Measurements from ENCODE around the gene CEP41. TPM values are rescaled to one million over a fixed set of nuclear protein-coding genes. Genes with fewer than 3 reads are reported as not detected.

CEP41 gene
- total and polyA plus RNA-seq, 10 of the 15 experiments (the other 5 are each of a cell fraction or from before 2014, with no cell fraction given): 11.4 to 43.0 (median 24.7) TPM

DNA sequence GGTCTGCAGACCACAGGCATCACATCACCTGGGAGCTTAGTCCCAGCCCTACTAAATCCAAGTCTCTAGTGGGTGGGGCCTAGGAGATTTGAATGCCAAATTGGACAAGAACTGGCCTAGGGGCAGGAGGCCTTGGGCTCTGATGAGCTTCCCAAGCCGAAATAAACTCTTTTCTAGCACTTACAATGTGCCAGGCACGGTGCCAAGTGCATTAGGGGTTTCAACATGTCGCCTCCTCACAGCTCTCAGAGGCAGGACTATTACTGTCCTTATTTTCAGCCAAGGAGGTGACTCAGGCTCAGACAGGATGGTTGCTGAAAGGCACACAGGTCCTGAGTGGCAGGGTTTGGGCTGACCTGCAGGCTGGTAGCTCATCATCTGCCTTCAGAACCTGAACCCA is 69.8 kb downstream of the CEP41 start:
- Histone ChIP-seq H4K20me1 (ENCODE audit: control insufficient read depth, insufficient read depth) (no peaks in the 10 kb centered on the region), H3K27me3 (replicated peaks in 1 of 2; ENCODE audit: control insufficient read depth in 2 of 2, insufficient read depth in 2 of 2, low read length in 1 of 2) (no peaks in the 10 kb centered on the region), H3K4me1 (ENCODE audit: control insufficient read depth, insufficient read depth, low read length) (peaks cover 3% of the 10 kb centered on the region; the same call in 1 of the 2 replicates), H3K9ac (ENCODE audit: control insufficient read depth, insufficient read depth, low read length) (no peak overlapping the region), H3K9me3 (replicated peaks; ENCODE audit: control insufficient read depth, insufficient read depth, low read length) (no peaks in the 10 kb centered on the region; the same call in 2 of the 3 replicates), H3K4me2 (ENCODE audit: control insufficient read depth, insufficient read depth) (no peak overlapping the region), H3K27ac (ENCODE audit: control insufficient read depth, insufficient read depth) (no peak overlapping the region), H2AFZ (ENCODE audit: control insufficient read depth, low read depth, low read length) (no peak overlapping the region), H3K4me3 (no peak overlapping the region), H3K36me3 (ENCODE audit: control insufficient read depth in 2 of 2, insufficient read depth in 2 of 2, low read length in 1 of 2) (no peaks in the 10 kb centered on the region), H3K79me2 (ENCODE audit: control insufficient read depth, insufficient read depth, low read length) (no peaks in the 10 kb centered on the region)
- in situ Hi-C loops (cut with MboI): no loop called here
- FAIRE-seq (peak; percentile 44), ATAC-seq (no peak), DNase-seq (ENCODE audit: low read depth, low spot score) (no peak)
- intact Hi-C loops (cut with micrococcal nuclease; ENCODE audit: unreplicated experiment): no loop called here
- 38% methylated on average over 3 of the region's 3 CpGs for WGBS (ENCODE audit: insufficient coverage, insufficient replicate concordance, low lambda C conversion rate, missing lambda C conversion rate)
- SMC1A ChIA-PET (ENCODE audit: uncharacterized antibody, unreplicated experiment): interaction anchor here (0.7 to 0.9 kb wide), 2 partner anchors 21 to 31 kb away, joined by 3 read pairs; no protein-coding TSS in a partner anchor
- BruUV-seq (replicated peaks): no TSS peak
- RAD21 ChIA-PET (ENCODE audit: unreplicated experiment): interaction anchor here (0.6 kb wide), 1 partner anchor 28 kb away, joined by 3 read pairs; no protein-coding TSS in a partner anchor
- no peak for TF ChIP-seq MEF2A (IDR thresholded peaks at IDR 0.05; ENCODE audit: insufficient read depth, low read depth, low read length)
- no peak for TF ChIP-seq PAX8 (IDR thresholded peaks at IDR 0.05)
- no peak for TF ChIP-seq ZNF384 (IDR thresholded peaks at IDR 0.05; ENCODE audit: borderline replicate concordance, low read depth, low read length)
- TF ChIP-seq, protein P1, sequence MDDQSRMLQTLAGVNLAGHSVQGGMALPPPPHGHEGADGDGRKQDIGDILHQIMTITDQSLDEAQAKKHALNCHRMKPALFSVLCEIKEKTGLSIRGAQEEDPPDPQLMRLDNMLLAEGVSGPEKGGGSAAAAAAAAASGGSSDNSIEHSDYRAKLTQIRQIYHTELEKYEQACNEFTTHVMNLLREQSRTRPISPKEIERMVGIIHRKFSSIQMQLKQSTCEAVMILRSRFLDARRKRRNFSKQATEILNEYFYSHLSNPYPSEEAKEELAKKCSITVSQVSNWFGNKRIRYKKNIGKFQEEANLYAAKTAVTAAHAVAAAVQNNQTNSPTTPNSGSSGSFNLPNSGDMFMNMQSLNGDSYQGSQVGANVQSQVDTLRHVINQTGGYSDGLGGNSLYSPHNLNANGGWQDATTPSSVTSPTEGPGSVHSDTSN (IDR thresholded peaks at IDR 0.05; ENCODE audit: insufficient replicate concordance, low read depth, low read length): no peak
- no peak for TF ChIP-seq NFYA (IDR thresholded peaks at IDR 0.05; ENCODE audit: borderline replicate concordance, low read depth, low read length)
- POLR2A ChIA-PET: interaction anchor here (0.5 kb wide), 1 partner anchor 178 kb away, joined by 4 read pairs; no protein-coding TSS in a partner anchor
- CTCF ChIA-PET: no interaction called here

Data from GM12878 (cell line).